Fibroblast of skin of right quadriceps (primary cell): ENCODE results near the gene GUCY1A2.
A peak's percentile ranks its signal among the peaks of the same experiment; 100 is the strongest.

Source experiments
- DNase-seq: peaks from one replicate; pipeline ENCODE4 v3.0.0-alpha.2; 2013

The GUCY1A2 gene

DNA sequence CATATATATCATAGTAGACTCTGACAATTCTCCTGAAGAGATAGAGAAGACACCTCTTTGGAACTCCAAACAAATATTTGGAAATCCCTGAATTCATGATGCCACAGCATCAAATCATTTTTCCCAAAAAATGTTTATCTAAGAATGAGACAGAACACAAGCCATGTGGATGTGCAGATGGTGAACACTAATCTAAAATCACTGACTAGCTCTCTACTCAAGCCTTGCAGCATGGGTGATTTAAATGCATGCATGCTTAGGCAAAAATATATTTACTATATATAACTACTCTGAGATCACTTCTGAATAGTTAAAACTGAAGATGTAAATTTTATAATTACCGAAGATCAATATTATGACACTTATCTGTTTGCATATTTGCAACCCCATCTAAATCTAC lies 289.9 kb downstream of the GUCY1A2 start:
- no peak for DNase-seq

DNA sequence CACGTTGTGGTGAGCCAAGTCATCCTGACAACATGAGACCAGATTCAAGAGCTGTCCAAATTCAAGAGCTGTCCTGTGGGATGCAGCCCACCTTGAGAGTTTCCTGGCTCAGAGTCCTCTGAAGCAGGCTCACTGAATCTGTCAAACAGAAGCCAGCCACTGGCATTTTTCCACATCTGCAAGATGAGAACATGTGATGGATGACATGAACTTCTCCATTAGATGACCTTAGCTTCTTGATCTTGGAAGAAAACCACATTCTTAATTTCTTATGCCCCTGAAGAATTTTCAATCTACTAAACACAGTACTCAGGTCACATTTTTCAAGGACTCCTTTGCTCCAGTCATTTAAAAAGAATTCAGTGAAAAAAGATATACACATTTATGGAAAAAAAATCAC lies 291.0 kb downstream of the GUCY1A2 start:
- no peak for DNase-seq

DNA sequence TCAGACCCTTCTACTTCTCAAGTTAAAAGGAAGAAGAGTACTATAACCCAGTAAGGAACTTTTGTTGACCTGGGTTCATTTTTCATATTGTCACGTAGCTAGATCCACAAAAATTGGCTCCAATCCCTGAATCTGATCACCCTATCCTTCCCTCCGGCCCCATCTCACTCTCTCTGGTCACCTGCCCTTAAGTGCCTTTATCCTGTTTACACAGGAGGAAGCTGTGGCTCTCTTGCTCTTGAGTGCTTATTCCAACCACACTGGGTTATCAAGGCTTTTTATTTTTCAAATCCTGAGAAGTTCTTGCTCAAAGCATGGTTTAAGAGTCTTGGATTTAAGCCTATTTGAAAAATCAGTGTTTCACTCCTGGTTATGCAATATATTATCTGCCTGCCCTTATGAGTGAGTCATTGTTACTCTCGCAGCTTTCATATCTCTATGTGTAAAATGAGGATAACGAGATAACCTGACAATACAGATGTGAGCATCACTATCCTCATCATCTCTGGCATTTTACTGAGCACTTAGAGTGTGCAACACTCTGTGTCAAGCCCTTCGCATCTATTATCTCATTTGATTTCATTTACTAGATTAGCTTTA lies 293.9 kb downstream of the GUCY1A2 start:
- peak; percentile 17 for DNase-seq

DNA sequence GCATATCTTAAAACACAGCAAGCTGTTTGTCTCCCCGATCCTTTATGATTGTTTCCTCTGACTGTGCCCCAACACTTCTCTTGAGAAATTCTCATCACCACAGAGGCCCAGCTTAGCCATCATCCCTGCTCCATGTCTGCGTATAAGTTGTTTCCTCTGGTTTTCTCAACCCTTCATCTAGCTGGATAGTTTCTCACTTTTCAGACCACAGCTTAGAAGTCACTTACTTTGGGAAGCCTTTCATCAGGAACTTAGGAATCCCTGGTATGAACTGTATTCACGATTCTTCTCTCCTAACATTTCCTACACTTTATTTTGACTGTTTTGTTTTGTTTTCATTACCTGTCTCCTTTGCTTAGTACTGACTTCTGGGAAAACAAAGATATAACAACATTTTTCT lies 295.2 kb downstream of the GUCY1A2 start:
- peak; percentile 7 for DNase-seq

DNA sequence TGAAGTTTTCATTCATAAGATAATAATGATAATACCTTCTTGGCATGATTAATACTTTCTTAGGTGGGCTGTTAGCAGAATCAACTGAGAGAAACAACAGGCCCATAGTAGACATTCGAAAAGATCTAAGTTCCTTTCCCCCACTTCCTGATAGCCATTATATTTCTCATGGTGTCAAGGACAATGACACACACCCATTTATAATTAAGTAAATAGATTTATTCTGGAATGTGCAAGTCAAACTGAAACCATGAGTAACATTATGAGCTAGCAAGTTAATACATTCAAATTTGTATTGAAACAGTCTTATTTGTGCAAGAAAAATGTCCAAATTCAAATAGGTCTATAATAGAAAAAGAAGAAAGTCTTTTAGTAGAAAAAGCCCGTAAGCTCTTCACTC lies 301.1 kb downstream of the GUCY1A2 start:
- DNase-seq = no peak

DNA sequence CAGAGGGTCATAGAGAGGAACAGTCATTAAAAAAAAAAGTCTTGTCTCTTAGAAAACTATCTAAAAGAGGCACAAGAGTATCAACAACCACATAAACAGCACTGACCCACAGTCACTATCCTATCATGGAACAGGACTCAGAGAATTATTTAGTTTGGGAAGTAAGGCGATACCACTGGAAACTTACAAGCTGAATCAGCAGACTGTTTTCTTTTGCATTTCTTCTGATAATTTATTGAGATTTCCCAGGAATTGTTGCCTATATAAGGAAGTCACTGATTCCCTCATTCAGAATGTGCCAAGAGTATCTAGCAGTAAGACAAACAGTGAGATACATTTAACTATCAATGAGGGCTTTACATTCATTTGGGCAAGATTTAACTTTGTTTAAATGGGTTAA lies 304.1 kb downstream of the GUCY1A2 start:
- DNase-seq = peak; percentile 78

DNA sequence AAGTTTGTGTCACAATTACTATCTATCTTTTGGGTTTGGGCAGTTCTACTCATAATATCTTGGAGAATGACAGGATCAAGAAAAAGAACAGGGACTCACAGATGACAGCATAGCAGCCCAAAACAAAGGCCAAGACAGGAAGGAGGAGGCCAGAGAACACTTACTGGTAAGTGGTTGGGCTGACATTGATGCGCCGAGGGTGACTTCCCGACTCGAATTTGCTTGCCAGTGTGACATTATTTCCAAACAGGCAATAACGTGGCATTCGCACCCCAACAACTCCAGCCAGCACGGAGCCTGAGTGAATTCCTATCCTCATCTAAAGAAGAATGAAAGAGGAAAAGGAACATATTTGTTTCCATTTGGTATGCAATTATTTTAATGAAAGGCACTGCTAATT lies 309.9 kb downstream of the GUCY1A2 start:
- no peak for DNase-seq

DNA sequence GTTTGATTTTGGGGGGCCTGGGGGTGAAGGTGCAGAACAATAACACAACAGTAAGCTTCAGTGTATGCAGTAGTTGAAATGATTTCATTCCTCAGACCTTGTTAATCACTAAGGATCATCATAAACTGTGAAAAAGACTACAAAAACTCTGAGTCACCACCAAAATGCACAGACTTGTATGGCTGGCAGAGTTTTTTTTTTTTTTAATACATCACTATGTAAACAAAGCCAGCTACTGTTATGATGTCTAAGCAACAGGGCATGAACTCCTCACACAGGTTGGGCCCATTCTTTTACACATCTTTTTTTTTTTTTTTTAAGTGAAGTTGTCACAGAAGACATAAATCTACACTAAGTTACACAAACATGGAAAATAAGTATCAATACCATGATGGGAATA lies 311.9 kb downstream of the GUCY1A2 start:
- DNase-seq = peak; percentile 86

DNA sequence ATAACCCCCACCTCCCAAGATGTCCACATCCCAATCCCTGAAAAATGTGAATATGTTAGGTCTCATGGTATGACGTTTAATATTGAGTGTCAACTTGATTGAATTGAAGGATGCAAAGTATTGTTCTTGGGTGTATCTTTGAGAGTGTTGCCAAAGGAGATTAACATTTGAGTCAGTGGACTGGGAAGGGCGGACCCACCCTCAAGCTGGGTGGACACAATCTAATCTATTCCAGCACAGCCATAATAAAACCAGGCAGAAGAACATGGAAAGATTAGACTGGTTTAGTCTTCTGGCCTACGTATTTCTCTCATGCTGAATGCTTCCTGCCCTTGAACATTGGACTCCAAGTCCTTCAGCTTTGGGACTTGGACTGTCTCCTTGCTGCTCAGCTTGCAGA lies 315.5 kb downstream of the GUCY1A2 start:
- DNase-seq = no peak

DNA sequence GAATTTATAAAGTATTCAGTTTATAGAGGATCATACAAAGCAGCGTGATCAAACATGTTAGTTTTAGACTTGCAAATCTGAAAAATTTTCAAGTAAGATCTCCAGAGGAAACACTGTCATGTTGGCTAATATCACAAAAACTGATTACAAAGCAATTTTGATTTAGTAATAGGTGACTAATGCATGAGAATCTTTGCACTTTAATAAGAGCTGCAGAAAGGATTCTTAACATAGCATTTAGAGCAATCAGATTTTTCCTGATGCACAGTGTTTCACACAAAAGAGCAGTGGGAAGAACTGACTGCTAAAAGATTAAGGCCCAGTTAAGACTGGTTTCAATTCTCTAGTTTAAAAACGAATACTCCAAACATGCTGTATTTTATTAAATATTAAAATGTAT lies 321.2 kb downstream of the GUCY1A2 start:
- DNase-seq = peak; percentile 85

DNA sequence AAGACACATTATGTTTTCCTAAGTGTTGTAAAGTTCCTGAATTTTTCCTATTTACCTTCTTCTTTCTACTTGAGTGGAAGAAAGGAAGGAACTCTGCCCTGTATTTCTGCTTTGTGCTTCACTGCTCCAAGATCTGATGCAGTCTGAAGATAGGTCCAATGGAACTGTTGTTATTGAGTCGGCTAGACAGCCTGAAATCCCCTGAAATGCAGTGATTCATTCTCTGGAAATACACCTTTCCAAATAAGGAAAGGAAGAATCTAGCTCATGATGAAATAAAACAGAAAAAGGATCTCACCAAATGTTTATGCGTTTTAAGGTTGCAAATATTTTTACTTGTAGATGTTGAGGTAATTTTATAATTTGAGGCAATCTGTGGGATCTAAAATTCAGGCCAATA lies 322.8 kb downstream of the GUCY1A2 start:
- DNase-seq = peak; percentile 84

DNA sequence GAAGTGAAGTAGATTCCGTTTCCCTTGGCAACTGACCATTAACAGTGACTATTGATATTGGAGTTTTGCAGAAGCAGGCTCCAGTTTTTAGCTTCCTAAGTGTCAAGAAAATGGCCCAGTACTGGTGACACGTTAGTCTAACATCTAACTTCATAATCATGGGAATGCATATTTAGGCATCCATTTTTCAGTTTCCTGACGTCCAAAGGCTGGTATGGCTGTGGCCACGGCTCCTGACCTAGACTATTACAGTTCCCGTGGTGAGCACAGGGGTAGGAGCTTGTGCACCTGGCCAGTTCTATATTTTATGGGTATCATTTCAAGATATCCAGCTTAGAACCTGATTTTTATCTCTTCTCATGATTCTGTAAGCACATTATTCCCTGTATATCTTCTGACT lies 323.8 kb downstream of the GUCY1A2 start:
- no peak for DNase-seq

DNA sequence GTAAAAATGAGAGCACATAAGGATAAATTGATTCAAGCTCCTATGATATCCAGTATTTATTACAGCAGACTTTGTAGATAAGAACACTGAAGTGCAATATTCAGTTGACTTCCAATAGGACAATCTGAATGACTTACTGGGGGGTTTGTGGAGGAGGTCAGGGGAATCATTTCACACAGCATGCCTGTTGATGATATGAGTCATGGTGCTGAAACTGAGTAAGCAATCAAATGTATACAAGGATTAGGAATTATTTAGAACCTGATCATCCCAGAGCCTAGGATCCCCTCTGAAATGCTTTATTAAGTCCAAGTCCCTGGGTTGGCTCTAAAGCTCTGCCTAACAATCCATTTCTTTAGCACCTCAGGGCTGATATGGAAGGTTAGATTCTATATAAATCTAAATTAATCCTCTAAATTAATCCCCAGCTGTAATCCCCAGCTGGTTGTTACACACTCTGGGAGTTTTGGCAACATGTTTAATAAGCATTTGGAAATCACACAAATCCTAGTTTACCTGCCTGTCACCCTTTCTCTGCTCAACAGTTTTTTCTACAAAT lies 326.4 kb downstream of the GUCY1A2 start:
- peak; percentile 68 for DNase-seq

DNA sequence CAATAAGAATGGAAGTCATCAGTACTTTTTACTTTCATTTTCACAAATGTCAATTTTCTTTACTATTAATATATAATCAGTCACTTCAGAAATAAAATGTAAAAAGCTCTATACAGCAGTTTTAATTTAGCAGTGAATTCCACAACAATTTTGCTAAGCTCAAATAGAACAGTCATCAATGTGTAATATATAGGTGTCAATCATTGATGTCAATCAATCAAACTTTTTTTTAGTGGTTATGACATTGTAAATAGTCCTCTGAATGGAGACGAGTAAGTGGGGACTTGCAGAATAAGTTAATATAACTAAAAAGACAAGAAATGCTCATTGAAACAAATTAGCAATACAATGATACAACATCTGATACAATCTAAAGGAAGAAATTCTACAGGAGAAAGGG lies 327.4 kb downstream of the GUCY1A2 start:
- DNase-seq = no peak

DNA sequence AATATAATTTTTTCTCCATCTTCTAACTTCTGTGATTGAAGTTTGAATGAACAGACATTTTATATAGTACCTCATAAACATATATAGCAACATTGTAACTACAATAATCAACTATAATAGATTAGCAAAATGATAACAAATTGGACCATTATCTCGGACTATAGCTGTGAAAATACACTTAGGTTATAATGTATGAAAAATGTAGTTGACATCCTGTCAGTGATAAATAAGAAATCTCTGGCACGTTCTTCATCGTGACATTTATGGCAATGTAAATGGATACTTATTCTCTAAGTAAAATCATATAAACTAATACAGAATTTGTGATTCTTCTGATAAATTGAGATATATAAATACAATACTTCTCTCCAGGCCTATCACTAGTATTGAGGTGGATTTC lies 333.3 kb downstream of the GUCY1A2 start:
- no peak for DNase-seq

DNA sequence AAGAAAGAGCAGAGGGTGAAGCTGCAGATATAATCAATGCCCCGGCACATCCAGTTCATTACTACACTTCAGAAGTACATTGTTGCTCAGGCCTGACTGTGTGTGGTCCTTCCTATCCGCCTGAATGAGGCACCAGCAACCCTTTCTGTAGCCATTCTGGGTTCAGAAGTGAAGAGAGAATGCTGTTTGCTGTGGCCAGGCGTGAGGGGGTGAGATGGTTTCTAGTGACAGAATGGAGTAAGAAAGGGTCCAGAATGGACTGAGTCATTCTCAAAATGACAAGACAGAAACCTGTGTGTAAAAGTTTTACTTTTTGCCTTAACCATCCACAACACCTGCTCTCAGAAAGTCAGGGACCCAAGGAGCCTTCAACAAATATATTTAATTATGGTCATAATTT lies 334.8 kb downstream of the GUCY1A2 start:
- no peak for DNase-seq

DNA sequence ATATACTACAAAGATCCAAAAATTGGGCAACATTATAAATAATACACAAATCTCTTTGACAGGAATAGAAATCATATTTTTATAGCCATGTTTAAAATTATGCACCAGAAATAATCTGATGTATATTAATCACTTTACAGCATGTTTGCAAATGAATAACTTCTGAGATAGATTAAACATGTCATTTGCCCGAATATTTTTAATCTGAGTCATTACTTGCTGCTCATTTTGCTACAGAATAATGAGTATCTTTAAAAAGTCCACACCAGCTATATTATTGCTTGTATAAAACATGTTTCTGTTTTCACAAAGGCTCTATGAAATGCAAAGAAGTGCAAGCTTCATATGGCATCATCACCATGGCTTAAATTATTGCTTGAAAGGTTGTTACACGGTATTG lies 336.8 kb downstream of the GUCY1A2 start:
- DNase-seq = peak; percentile 32

DNA sequence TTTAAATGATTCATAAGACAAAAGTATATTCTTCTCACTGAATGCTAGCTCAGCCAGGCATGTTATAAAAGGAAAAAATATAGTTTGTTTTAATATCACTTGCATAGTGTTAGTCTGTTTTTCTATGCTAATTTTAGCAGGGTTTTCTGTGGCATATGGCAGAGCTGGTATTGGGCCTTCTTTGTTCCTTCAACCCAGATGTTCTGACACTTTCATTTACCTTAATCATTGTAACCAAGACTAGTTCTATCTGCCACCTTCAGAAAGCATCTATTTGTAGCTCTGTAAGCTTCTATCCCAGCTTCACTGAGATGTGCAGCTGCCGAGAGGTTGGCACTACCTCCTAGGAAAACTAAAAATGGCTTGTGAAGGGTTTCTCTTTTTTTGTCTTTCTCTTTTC lies 338.7 kb downstream of the GUCY1A2 start:
- DNase-seq = no peak

DNA sequence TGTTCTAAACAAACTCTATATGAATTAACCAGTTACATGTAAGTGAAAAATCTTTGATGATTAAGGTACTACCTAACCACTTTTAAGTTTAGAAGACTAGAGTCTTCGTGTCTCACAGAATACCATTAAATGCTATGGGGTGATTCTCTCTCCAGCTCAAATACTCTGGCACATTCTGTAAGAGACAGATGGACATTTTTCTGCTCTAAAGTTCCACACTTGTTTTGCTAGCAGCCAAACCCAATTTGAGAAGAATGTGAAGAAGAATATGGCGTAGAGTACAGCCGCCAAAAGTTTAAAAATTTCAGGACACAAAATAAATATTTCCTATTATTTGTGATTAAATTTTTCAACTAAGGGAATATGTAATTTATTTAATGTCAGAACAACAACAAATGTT lies 339.1 kb downstream of the GUCY1A2 start:
- no peak for DNase-seq

DNA sequence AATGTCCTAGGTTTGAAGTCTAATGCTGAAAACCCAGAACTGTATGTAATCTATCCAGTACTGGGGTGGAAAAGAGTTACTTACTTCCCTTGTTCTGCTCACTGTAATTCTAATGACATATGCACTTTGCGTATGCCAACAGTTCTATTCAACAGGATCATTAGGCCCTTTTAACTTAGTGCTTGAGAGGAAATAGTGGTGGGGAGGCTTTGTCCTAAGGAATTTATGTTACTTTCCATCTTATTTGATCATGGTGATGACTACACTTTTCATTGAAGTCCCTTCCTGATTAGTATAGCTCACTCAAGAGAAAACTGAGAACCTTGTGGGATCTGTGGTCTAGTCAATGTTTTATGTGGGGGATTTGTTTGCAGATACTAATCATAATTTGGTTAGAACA lies 348.2 kb downstream of the GUCY1A2 start:
- DNase-seq = peak; percentile 11

DNA sequence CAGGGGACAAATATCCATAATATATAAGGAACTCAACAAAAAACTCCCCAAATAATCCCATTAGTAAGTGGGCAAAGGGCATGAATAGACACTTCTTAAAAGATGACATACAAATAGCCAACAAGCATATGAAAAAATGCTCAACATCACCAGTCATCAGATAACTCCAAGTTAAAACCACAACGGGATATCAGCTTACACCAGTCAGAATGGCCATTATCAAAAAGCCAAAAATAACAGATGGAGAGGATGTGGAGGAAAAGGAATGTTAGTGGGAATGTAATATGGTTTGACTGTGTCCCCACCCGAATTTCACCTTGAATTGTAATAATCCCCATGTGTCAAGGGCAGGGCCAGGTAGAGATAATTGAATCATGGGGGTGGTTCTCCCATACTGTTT lies 350.1 kb downstream of the GUCY1A2 start:
- peak; percentile 62 for DNase-seq

DNA sequence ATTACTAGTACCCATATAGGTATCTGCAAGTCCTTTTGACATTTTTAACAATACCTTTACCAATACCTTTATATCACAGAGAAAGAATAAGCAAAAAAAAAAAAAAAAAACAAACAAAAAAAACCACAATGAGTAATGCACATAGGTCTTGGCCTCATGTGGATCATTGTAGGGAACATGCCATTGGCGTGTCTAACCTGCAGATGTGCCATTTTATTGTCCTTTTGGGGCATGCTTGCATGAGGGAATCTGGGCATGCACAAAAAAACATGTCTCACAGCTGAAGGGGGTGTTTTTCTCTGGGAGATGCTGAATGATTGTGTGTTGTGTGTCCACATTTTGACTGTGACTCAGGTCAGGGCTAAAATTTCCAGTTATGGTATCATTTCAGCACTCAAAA lies 361.6 kb downstream of the GUCY1A2 start:
- no peak for DNase-seq

DNA sequence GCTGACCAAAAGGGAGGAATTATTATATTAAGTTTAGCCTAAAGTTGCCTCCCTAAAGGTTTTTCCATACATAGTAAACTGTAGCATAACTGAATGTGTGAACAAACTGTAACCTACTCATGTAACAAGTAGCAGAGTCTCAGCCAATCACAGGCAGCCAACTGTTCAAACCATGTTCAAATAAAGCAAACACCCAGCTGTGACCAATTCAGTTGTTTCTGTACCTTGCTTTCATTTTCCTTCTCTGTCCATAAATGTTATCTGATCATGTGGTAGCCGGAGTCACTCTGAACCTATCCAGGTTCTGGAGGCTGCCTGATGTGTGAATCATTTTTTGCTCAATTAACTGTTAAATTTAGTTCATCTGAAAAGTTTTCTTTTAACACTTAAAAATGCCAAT lies 373.5 kb downstream of the GUCY1A2 start:
- DNase-seq = peak; percentile 17

DNA sequence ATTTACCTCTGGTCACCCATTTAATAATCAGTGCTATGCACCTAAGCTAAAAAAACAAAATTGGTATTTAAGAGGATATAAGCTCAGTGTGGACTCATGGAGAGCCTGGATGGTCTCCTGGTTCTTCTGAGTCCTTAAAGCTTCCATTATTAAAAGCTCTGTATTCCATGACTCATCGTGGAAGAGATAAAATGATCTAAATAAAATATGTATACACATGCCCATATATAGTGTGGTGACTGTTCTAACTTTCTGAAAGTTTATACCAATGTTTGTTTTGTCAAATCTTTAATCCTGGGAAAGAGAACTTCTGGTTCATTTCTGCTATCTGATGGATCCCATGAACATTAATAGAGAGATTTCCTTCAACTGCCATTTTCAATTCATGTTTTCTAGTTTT lies 375.9 kb downstream of the GUCY1A2 start:
- DNase-seq = peak; percentile 27

DNA sequence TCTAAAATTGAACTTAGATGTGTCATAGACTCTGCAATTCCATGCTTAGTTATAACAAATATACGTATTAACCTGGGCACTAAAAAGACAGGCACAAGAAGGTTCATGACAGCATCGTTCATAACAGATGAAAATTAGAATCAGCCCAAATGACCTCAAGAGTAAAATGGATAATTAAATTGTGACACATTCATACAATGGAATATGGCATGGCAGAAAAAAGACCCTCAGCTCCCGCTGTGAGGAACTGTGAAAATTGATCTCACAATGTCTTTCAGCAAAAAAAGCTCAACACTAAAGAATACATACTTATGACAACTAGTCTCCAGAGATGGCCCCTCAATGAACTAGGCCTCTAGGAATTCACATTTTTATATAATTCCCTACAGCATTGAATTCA lies 386.0 kb downstream of the GUCY1A2 start:
- DNase-seq = no peak

DNA sequence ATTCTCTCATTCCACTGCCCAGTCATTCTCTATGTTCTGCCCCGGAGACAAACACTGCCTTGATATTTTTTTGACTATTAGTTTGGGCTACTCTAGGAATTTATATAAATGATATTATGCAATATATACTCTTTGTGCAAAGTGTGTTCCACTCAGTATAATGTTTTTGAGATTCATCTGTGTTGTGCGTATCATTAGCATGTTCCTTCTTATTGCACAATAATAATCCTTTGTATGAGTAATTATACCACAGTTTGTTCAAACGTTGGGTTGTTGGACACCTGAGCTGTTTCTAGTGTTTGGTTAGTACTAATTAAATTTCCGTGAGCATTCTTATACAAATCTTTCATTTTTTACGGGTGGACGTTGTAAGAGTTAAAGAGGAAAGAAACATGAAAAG lies 390.6 kb downstream of the GUCY1A2 start:
- DNase-seq = no peak
